ENCODE results near the gene C11orf58.

The C11orf58 gene

GRCh38 chr11:16785520-16786128, 47.2 kb downstream of the C11orf58 start:
- DNase-seq (ENCODE audit: low spot score): peak; percentile 80

DNA sequence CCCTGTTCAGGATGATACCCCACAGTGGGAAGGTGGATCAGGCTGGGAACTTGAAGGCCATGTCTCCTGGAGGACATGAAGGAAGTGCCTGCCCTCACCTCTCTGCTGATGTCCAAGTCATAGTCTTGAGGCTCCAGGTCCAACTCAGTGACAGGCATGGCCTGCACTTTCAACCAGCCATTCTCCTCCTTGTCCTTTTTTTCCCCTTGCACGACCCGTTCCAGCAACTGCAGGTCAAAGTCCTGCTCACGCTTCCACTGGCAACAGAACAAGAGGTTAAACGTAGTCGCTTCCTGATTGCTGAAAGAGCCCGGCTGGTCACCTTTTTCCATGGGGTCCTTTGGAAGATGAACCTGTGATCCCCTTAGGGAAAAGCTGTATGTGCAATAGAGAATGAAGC, 47.7 kb downstream of the C11orf58 start:
- no peak for DNase-seq (ENCODE audit: low spot score)

GRCh38 chr11:16787035-16787742, 48.7 kb downstream of the C11orf58 start:
- no peak for DNase-seq (ENCODE audit: low spot score)

GRCh38 chr11:16788141-16789062, 50.0 kb downstream of the C11orf58 start:
- DNase-seq (ENCODE audit: low spot score): peak; percentile 85

DNA sequence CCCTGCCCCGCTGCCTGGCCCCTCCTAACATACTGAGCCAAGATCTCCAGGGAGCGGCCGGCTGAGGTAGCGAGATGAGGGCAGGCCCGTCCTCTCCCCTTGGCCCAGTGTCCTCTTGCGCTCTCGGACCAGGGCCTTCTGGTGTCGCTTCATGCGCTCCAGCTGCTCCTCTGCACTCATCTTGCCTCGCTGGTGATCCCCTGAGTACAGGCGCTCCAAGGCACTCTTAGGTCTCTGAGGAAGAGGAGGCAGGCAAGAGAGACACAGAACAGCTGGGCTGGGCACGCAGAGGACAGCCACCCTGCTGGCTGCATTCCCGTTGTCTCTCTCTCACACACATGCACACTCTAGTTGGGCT, 50.6 kb downstream of the C11orf58 start:
- no peak for DNase-seq (ENCODE audit: low spot score)

DNA sequence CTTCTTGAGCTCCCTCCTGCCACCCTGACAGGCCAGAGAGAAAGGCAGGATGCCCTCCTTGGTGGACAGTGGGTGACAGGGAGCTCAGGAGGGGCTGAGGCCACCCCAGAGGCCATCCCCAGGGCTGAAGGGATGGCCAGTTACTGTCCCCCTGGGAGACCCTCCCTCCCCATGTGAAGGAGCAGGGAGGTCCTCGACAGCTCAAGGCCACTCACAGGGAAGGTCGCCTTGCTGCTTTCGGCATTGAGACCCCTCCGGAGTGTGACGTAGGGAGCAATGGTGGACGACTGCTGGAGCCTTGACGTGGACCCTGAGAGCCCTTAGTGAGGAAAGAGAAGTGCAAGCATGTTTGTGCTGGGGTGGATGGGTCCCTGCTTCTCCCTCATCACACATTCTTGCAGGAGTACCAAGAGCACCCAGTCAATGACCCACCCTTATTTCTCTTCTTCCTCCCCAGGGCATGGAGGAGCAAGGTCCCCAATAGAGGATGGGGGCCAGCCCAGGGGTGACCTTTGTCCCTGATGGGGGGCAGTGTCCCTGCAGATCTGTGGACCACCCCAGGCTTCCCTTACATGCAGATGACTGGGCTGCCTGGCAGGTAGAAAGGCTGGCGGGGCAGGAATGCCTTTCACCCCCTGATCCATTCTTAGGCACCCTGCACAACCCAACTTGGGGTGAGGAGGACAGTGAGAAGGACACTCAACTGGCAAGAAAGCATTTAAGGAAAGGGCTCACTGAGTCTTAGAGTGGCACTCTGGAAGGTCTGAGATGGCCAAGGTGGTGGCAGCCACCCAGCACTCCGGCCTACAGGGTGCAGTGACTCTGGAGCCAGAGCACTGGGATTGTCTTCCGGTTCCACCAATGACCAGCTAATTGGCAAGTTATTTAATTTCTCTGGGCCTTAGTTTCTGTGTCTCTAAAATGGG, 51.4 kb downstream of the C11orf58 start:
- DNase-seq (ENCODE audit: low spot score): no peak

DNA sequence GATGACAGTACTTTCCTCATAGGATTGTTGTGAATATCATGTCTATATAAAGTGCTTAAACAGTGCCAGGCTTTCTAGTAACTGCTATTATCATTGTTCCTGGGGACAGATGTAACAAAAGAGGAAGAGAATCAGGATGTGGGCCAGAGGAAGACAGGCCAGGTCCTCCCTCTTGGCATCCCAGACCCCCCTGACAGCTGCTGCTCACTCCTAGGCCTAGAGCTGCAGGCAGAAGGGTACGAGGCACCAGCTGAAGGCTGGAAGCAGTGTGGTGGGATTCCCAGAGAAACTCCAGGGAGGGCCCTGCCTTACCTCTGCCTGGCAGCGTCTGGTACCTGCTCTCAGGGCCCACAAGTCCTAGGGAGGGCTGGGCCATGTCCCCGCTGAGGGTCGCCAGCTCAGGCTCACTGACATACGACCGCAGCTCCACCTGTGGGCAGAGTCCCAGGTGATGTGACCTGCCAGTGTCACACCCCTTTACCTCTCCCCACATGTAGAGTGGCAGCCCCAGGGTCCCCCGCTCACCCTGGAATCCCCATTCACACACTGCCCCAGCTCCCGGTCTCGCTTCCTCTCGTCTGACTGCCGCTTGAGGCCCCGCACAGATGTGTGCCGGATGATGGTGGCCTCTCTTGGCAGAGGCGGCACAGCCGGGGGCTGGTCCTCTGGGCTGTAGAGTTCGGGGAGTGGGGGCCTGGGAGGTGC, 52.2 kb downstream of the C11orf58 start:
- DNase-seq (ENCODE audit: low spot score): no peak

GRCh38 chr11:16791191-16791961, 52.9 kb downstream of the C11orf58 start:
- DNase-seq (ENCODE audit: low spot score): no peak

GRCh38 chr11:16792426-16792825, 54.0 kb downstream of the C11orf58 start:
- DNase-seq (ENCODE audit: low spot score): no peak

GRCh38 chr11:16793009-16793408, 54.6 kb downstream of the C11orf58 start:
- DNase-seq (ENCODE audit: low spot score): no peak

DNA sequence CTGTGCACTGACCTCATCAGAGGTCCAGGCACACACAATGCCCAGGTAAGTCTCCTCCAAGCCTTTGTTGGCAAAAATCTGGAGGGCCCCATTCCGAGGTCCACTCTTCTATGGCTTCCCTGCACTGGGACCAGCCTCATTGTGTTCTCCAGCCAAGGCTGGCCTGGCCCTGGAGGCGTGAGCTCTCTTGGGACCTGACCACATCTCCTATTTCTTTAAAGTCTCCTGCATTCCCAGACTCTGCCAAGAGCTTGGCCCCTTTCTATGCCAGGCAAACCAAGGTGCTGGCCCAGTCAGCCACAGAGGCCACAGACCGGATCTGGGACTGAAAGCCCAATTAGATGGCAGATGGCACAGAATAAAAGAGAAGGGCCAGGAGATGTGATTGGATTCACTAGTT, 55.1 kb downstream of the C11orf58 start:
- DNase-seq (ENCODE audit: low spot score): no peak

DNA sequence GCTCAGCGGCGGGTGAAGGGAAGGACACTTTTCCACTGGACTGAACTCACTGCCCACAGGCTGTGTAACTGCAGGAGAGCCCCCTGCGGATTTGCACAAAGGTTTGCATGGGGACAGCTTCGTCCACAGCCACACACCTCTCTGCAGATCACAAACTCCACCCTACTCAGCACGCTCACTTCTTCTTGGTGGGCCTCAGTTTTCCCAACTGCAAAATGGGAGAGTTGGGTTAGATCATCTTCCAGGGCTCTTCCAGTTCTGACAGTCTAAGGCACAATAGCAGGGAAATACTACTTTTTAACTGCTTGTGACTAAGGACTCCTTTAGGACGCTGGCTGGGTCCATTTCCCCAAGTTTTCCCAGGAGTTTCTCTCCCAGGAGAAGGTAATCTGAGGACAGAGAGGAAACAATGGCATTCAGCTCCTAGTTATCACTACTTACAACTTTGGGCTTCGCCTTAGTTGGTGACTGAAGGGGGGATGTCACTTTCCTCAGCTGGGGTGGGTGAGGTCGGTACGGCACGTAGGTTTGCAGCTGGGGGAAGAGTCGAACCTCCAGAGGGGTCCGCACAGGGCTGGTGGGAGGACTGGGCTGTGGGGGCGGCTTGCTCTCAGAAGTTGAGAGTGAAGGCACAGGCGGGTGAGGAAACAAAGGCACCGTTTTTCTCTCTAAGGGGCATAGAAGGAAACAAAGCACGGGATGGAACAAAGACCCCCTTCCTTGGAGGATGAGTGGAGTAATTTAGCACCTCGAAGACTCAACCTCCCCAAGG, 55.8 kb downstream of the C11orf58 start:
- no peak for DNase-seq (ENCODE audit: low spot score)

GRCh38 chr11:16795146-16795545, 56.7 kb downstream of the C11orf58 start:
- no peak for DNase-seq (ENCODE audit: low spot score)

GRCh38 chr11:16796311-16796710, 57.9 kb downstream of the C11orf58 start:
- DNase-seq (ENCODE audit: low spot score): no peak

- DNase-seq (ENCODE audit: low spot score): no peak
Observed at GRCh38 chr11:16797776-16798175, 59.3 kb downstream of the C11orf58 start.

DNA sequence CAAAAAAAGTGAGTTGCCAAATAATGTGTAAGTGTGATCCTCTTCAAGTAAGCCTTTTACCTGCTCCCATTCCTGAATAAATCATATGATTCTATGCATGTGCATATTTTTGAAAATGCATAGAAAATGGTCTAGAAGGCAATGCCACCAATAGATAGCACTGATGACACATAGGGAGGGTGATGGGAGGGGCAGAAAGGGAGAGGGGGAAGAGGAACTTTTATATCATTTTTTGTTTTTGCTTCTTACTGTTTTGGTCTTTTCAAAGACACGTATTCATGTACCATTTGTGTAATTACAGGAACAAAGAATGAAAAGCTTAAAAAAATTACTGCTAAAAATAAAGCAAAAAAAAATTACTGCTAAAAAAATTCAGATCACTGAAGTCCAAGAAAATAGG, 60.8 kb downstream of the C11orf58 start:
- DNase-seq (ENCODE audit: low spot score): no peak

GRCh38 chr11:16799890-16800289, 61.4 kb downstream of the C11orf58 start:
- no peak for DNase-seq (ENCODE audit: low spot score)

DNA sequence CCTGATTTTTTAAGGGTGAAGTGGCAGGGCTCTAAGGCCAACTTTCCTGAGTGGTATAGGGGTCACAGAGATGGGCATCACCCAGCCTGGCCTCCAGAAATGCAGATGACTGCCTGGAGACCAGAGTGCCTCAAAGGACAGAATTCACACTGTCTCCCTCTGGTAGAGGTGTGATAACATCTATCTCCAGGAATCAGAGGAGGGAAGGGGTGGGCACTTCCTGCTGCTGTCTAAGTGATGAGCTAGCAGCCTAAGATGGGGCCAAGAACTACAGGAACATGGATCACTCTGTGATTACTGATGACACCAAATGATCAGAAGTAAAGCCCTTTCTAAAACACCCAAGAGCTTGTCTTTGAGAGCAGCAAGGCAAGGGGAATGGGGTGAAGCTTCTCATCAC, 61.9 kb downstream of the C11orf58 start:
- DNase-seq (ENCODE audit: low spot score): no peak

DNA sequence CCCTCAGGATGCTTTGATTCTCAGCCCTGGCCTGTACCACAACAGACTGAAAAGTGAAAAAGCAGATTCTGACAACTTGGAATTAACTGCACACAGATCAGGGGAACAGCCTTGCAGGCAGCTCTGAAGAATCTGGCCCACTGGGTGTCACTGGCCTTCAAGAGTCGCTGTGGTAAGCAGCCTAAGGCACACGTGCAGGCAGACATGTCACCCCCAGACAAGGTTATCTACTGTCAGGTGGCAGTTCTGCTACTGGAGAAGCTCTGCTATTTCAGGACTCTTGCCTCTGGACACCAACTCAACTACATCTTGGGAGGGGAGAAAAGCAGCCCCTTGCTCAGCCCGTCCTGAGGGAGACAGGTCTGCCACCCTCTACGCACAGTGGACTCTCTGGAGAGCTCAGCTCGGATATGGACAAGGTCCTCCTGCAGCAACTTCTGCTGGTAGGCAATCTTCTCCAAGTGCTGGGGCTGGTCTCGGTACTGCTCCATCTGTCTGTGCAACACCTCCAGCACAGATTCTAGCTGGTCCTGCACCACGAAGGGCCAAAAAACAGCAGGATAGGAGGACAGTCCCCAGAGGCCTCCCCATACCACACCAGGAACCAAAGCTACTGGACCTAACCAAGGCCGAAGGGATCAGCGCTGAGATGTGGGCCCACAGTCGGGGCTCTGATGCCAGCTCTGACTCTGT, 63.0 kb downstream of the C11orf58 start:
- DNase-seq (ENCODE audit: low spot score): no peak

All from D341Med (cell line).